Upper lobe of left lung (tissue), 4 donors: ENCODE data around the gene PSMG4.

Source experiments
- CTCF ChIP-seq, 6 experiments: fragments of 450-650 bp in 4 of 6; fragments of 200-600 bp in 2 of 6; sonication (generic) in 2 of 6; IDR thresholded peaks; one replicate each; pipeline ENCODE4 v1.5.1; 2016 to 2019; ENCODE audit warnings: antibody characterized with exemption in 6 of 6
- EP300 ChIP-seq, 4 donors: sonication (generic); formaldehyde crosslinking; IDR thresholded peaks; one replicate each; pipeline ENCODE4 v1.5.1; 2017; ENCODE audit warnings: antibody characterized with exemption in 4 of 4, control low read depth in 2 of 4
- POLR2A ChIP-seq, 4 donors: fragments of 450-650 bp; IDR thresholded peaks; one replicate each; pipeline ENCODE4 v1.5.1; 2016 to 2017; ENCODE audit warnings: antibody characterized with exemption in 4 of 4, mild to moderate bottlenecking in 2 of 4
- POLR2AphosphoS5 ChIP-seq, 2 donors: sonication (generic); formaldehyde crosslinking; IDR thresholded peaks; one replicate each; pipeline ENCODE4 v1.5.1; 2017; ENCODE audit warnings: antibody characterized with exemption in 2 of 2

GRCh38 chr6:3296537-3296936, 37.8 kb downstream of the PSMG4 start:
- TF ChIP-seq CTCF (IDR thresholded peaks at IDR 0.05) = no peak
- TF ChIP-seq POLR2A (IDR thresholded peaks at IDR 0.05) = no peak
- TF ChIP-seq POLR2AphosphoS5 (IDR thresholded peaks at IDR 0.05) = no peak
- no peak for TF ChIP-seq EP300 (IDR thresholded peaks at IDR 0.05)
